ENCODE data around the gene UBE2D4. TPM values are rescaled to one million over a fixed set of nuclear protein-coding genes. Genes with fewer than 3 reads are reported as not detected.

The UBE2D4 gene
- total RNA-seq (2021): 6.4 and 7.3 TPM in 2 replicates
- long read RNA-seq, transcript UBE2D4-201 (7 exons, 3,974 nt): major isoform, 12 of 17 reads
- long read RNA-seq, partial matches to known transcripts: 0 of 17 reads
- long read RNA-seq, other reads (novel, unspliced or antisense): 1 of 17 reads

DNA sequence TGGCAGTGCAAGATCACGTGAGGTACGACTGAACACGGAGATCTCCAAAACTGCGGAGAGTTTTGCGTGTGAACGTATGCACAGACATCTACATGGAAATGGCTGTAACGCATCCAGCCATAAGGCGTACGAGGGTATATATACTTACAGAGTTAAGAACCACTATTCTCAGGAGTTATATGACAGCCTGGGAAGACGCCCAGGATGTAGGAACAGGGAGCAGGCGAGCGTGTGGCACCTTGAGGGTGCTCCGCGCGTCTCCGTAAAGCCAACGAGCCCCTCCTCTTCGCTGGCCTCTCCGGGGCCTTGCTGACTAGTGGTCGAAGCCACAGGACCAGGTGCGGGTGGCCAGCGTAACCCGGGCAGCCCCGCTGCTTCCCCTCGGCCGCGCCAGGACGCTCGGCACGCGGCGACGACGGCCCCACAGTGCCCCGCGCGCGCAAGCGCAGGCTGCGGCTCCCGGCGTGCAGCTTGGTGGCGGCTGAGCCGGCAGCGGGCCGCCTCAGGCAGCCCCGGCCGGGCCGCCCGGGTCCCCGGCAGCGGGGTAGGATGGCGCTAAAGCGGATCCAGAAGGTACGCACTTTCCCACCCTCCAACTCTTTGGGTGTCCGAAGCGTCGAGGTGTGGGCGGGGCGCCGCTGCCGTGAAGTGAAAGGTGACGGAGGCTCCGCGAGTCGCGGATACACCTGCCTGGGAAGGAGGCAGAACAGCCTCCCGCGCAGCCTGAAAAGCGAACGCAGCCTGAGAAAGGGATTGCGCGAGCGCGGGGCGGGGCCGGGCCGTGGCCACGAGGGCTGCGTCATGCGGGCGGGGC is at the start of gene UBE2D4:
TSS of gene UBE2D4 (plus strand) at position 453 of the 814 bp plus-strand sequence. CDS start at position 550, 97 bp downstream.
- no peak within 1 kb of the TSS for H3K14ac ChIP-seq (ENCODE audit: insufficient read depth, low read length)
- no peak within 1 kb of the TSS for H3T11ph ChIP-seq (ENCODE audit: low read length)
- no peak within 1 kb of the TSS for H3K4ac ChIP-seq (ENCODE audit: low read depth, low read length)
- no peak within 1 kb of the TSS for H2BK5ac ChIP-seq (ENCODE audit: insufficient read length, low read length)
- Mint-ChIP-seq H3K36me3 (ENCODE audit: insufficient read depth in 1 of 3, low read depth in 3 of 3) (peaks cover 0 to 5% (median 0%) of the 10 kb centered on the region in 3 experiments; a peak in 2 of 7 replicates), H3K27me3 (ENCODE audit: low read depth) (peaks cover 36% of the 10 kb centered on the region), H3K27ac (no peak within 1 kb of the TSS), H3K9me3 (peaks cover 2 to 3% of the 10 kb centered on the region in 2 experiments; a peak in 2 of 5 replicates), H3K4me1 (peaks cover 5 to 7% of the 10 kb centered on the region in 2 experiments), H3K4me3 (peak within 1 kb of the TSS; percentile 69 to 75)
- TF ChIP-seq, protein P1, sequence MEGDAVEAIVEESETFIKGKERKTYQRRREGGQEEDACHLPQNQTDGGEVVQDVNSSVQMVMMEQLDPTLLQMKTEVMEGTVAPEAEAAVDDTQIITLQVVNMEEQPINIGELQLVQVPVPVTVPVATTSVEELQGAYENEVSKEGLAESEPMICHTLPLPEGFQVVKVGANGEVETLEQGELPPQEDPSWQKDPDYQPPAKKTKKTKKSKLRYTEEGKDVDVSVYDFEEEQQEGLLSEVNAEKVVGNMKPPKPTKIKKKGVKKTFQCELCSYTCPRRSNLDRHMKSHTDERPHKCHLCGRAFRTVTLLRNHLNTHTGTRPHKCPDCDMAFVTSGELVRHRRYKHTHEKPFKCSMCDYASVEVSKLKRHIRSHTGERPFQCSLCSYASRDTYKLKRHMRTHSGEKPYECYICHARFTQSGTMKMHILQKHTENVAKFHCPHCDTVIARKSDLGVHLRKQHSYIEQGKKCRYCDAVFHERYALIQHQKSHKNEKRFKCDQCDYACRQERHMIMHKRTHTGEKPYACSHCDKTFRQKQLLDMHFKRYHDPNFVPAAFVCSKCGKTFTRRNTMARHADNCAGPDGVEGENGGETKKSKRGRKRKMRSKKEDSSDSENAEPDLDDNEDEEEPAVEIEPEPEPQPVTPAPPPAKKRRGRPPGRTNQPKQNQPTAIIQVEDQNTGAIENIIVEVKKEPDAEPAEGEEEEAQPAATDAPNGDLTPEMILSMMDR (conservative IDR thresholded peaks at IDR 0.05): no peak
- no peak within 1 kb of the TSS for H2AFZ ChIP-seq (ENCODE audit: low read length)
- H3K79me1 ChIP-seq (ENCODE audit: insufficient read depth, low read depth, low read length, poor library complexity, severe bottlenecking): no peaks in the 10 kb centered on the region
- no peak within 1 kb of the TSS for H3K23ac ChIP-seq (ENCODE audit: insufficient read length, low read depth, low read length)
- no peak within 1 kb of the TSS for H3K56ac ChIP-seq (ENCODE audit: insufficient read length, low read depth, low read length)
- no peak within 1 kb of the TSS for H2AK5ac ChIP-seq (ENCODE audit: insufficient read length, low read length)
- peaks cover 3% of the 10 kb centered on the region; the same call in 1 of the 2 replicates for H3K27me3 ChIP-seq (ENCODE audit: insufficient read depth, low read length)
- peak; percentile 77 for DNase-seq
- H2BK12ac ChIP-seq (ENCODE audit: insufficient read length, low read depth, low read length): no peak within 1 kb of the TSS
- no peak within 1 kb of the TSS for H4K91ac ChIP-seq (ENCODE audit: insufficient read length, low read depth, low read length)
- H3K4me2 ChIP-seq (ENCODE audit: insufficient read depth, insufficient read length, low read length): peak within 1 kb of the TSS; percentile 73
- peaks cover 3% of the 10 kb centered on the region for H3K23me2 ChIP-seq (ENCODE audit: insufficient read length, low read depth, low read length, poor library complexity, severe bottlenecking)
- no peak within 1 kb of the TSS for H2BK15ac ChIP-seq (ENCODE audit: low read depth, low read length)
- H3K18ac ChIP-seq (ENCODE audit: insufficient read length, low read depth, low read length): no peak within 1 kb of the TSS
- H4K5ac ChIP-seq (ENCODE audit: insufficient read length, low read depth, low read length): no peak within 1 kb of the TSS
- no peak within 1 kb of the TSS for H2BK120ac ChIP-seq (ENCODE audit: low read depth, low read length, poor library complexity, severe bottlenecking)
- no peak within 1 kb of the TSS for H3K9ac ChIP-seq (ENCODE audit: extremely low read depth, insufficient read length, low read length)
- no peak within 1 kb of the TSS for H3K27ac ChIP-seq (ENCODE audit: insufficient read length, low read depth, low read length)
- H3K9me3 ChIP-seq (ENCODE audit: control insufficient read depth, low read depth, low read length): no peaks in the 10 kb centered on the region
- H4K8ac ChIP-seq (replicated peaks; ENCODE audit: insufficient read length, low read depth, low read length): no peak within 1 kb of the TSS
- no peak within 1 kb of the TSS for H2BK20ac ChIP-seq (ENCODE audit: low read depth, low read length, poor library complexity, severe bottlenecking)
- H3K4me1 ChIP-seq (ENCODE audit: insufficient read depth, low read length): no peaks in the 10 kb centered on the region
- no peaks in the 10 kb centered on the region for H4K20me1 ChIP-seq (ENCODE audit: control insufficient read depth, insufficient read depth, insufficient read length)
- no CpG with 5 or more reads among the region's 82 CpGs for WGBS (ENCODE audit: extremely low coverage, insufficient read length, low lambda C conversion rate)
- no peaks in the 10 kb centered on the region for H3K79me2 ChIP-seq (ENCODE audit: insufficient read depth, low read length)
